NCI-H146 (cell line): ENCODE results near the gene P2RX2.

Experiments used
- DNase-seq: peaks from one replicate; lab custom pipeline; 2025; lab: John Stamatoyannopoulos, UW

The P2RX2 gene

GRCh38 chr12:132662901-132663755, 44.6 kb downstream of the P2RX2 start:
- no peak for DNase-seq

DNA sequence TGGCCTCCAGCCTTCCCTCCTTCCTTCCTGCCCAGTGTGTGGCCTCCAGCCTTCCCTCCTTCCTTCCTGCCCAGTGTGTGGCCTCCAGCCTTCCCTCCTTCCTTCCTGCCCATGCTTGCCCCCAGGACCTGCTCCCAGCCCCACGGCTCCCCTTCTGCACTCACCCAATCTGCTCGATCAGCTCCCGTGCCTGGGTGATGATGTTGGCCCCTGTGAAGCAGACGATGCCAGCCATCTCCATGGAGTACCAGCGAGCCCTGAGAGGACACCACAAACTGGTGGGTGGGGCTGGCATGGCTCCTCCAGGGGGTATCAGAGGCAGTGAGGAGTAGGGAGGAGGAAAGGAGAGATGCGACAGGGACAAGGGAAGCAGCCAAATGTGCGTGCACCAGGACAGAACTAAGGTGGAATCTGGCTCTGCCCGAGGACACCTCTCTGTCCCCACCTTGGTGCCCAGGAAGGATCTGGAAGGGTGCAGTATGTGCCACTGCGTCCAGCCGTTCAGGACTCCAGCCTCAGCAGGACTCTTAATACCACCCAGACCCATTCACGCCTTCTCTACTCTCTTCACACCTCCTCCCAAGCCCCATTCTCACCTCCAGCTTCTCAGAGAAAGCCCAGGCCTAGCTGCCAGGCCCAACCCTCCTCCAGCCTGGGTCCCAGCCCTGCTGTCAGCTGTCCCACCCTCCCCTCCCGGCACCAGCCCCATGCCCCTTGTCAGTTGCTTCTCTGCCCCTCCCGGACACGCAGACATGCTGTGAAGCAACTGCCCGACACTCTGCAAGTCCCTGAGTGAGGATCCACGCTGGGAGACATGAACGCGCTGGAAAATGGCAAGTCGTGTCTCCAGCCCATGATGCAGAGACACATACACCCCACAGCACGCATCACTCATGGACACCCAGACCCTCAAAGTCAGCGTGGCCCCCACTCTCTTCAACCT, 45.9 kb downstream of the P2RX2 start:
- no peak for DNase-seq

DNA sequence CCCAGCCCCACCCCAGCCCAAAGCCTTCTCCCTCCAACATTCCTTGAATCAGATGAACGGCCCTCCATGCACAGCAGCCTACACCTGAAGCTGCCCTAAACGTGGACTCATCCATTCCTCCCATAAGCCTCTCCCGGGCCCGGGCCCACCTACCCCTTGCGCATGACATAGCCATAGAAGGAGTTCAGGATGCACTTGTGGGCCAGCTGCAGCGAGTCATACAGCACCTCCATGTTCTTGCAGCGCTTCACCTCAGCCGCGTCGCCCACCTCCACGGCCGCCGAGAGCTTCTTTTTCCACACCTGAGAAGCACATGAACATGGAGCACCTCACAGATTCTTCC, 46.5 kb downstream of the P2RX2 start:
- DNase-seq: no peak

DNA sequence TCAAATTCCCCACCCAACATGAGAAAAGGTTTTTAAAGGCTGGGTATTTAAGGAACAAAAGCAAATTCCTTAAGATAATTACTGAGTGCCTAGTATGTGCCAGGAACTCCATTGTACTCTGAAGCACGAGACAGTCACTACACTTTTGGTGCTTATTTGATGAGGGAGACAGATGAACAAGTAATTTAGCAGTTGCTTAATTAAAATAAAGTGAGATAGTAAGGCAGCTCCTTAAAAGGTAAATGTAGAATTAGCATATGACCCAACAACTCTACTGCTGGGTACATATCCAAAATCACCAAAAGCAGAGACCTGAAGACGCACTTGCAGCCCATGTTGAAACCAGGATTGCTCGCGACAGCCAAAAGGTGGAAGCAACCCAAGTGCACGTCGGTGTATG, 47.2 kb downstream of the P2RX2 start:
- no peak for DNase-seq

DNA sequence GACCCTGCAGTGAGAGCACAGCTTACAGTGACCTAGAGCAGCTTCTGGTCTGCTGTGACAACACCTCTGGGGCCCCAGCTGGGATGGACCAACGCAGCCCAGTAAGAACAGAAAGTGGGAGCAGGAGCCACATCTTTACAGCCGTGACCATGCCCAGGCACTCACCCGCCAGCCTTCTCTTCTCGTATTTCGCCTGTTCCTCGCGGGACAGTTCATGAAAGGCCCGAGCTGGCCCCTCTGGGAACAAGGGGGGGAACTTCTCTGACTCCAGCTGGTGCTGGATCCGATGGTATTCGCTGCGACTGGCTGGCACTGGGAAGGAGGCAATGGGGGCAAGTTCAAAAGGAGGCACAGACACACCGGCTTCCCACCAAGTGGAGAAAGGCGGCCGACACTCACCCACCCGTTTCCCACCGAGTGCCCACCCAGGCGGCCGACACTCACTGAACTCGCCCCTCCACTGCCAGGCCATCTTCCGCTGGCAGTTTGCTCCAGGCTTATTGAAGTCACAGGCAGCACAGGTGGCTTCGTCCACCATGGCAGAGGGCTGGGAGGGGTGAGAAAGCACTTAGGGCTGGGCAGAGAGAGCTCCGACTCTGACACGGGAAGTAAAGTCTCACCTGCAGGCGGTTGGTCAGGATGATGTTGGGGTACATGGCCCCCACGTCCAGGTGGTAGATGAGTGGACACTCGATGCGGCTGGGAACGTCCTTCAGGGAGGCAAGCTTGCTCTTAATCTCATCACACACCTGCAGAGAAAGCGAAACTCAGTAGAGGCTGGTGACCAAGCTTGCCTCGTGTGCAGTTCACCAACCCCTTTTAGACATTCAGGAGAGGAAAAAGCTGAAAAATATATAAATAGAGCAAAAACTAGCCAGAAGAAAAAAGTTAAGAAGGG, 49.9 kb downstream of the P2RX2 start:
- DNase-seq: no peak

DNA sequence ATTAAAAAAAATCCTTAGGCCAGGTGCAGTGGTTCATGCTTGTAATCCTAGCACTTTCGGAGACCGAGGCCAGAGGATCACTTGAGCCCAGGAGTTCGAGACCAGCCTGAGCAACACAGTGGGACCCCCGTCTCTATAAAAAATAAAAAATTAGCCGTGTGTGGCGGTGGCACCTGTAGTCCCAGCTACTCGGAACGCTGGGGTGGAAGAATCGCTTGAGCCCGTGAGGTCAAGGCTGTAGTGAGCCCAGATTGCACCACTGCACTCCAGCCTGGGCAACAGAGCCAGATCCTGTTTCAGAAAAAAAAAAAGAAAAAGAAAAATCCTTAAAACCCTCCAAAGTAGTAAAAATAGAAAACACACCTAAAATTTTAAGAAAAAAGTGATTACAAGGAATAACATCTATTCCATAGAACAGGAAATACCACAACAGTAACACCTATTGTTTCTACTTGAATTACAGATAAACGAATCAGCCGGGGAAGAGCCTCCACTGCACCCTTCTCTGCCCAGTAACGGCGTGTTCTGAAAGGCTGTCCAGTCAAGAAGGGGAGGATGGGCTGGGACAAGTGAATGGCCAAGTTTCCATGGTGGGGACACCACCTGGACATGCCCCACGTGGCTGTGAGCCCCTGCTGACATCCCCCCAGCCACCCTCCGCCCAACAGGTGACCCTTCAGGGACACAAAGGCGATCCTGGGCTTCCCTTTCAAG, 50.7 kb downstream of the P2RX2 start:
- DNase-seq: no peak
